A549 (cell line): ENCODE data around the gene IMPG2.

Experiments used
- CBX2 ChIP-seq: fragments of 200-600 bp; sonication (generic); IDR thresholded peaks from 2 replicates; pipeline ENCODE4 v1.6.1; 2016; ENCODE audit warnings: low read depth, mild to moderate bottlenecking, borderline replicate concordance
- CHD2 ChIP-seq: fragments of 150-350 bp; IDR thresholded peaks from 2 replicates; pipeline ENCODE4 v1.6.1; 2014; ENCODE audit warnings: low read length; ENCODE audit not compliant: partially characterized antibody
- CTCF ChIP-seq: fragments of >200 bp; sonication (Bioruptor Twin); formaldehyde crosslinking; IDR thresholded peaks from 3 replicates; pipeline ENCODE4 v1.5.1; 2016
- ELK1 ChIP-seq: fragments of 150-350 bp; IDR thresholded peaks from 2 replicates; pipeline ENCODE4 v1.6.1; 2014; ENCODE audit warnings: low read depth, mild to moderate bottlenecking, low read length
- KDM1A ChIP-seq: fragments of 200-600 bp; sonication (generic); IDR thresholded peaks from 2 replicates; pipeline ENCODE4 v1.6.1; 2016; ENCODE audit warnings: low read depth, mild to moderate bottlenecking
- MAX ChIP-seq: IDR thresholded peaks from 2 replicates; pipeline ENCODE4 v1.6.1; 2012
- PHF8 ChIP-seq: fragments of 200-600 bp; sonication (generic); IDR thresholded peaks from 2 replicates; pipeline ENCODE4 v1.6.1; 2016; ENCODE audit warnings: low read depth, mild to moderate bottlenecking, antibody characterized with exemption, moderate library complexity, borderline replicate concordance
- POLR2A ChIP-seq: IDR thresholded peaks from 2 replicates; pipeline ENCODE4 v1.6.1; 2012; ENCODE audit warnings: mild to moderate bottlenecking, low read length
- SMC3 ChIP-seq: fragments of >200 bp; sonication (Bioruptor Twin); formaldehyde crosslinking; IDR thresholded peaks from 3 replicates; pipeline ENCODE4 v1.6.1; 2018; ENCODE audit warnings: inconsistent platforms
- TP53 ChIP-seq: fragments of 250-450 bp; sonication (Bioruptor Pico); IDR thresholded peaks from 2 replicates; pipeline ENCODE4 v1.5.0; 2021; ENCODE audit warnings: mild to moderate bottlenecking, moderate library complexity

- TF ChIP-seq CTCF (no peak), KDM1A (no peak), POLR2A (no peak), SMC3 (no peak), MAX (no peak), TP53 (CRISPR knock-in tag) (no peak), ELK1 (no peak), CHD2 (no peak), PHF8 (no peak), CBX2 (no peak)
These were observed 13.5 kb upstream of the IMPG2 start for GRCh38 chr3:101333883-101334282.
